Liver (tissue), 3 donors: Measurements from ENCODE around the gene OR51E2.

ENCODE experiments used
- ATF3 ChIP-seq: IDR thresholded peaks from 2 replicates; pipeline ENCODE4 v1.6.1; 2016; ENCODE audit warnings: antibody characterized with exemption
- CTCF ChIP-seq: fragments of 150-350 bp; IDR thresholded peaks from 2 replicates; pipeline ENCODE4 v1.5.1; 2017; ENCODE audit warnings: improper control_type of control experiment, low read depth, low read length; ENCODE audit not compliant: missing input control
- EGR1 ChIP-seq, 2 donors: IDR thresholded peaks; 2 replicates each; pipeline ENCODE4 v1.6.1; 2016 to 2018; ENCODE audit warnings: antibody characterized with exemption in 2 of 2, low read depth in 2 of 2
- FOXA1 ChIP-seq: IDR thresholded peaks from 2 replicates; pipeline ENCODE4 v1.6.1; 2016; ENCODE audit warnings: antibody characterized with exemption
- GABPA ChIP-seq, 2 donors: IDR thresholded peaks in 1 of 2; conservative IDR thresholded peaks in 1 of 2; 2 replicates each; pipeline ENCODE4 v1.6.1; 2016; ENCODE audit warnings: antibody characterized with exemption in 2 of 2, mild to moderate bottlenecking in 1 of 2, moderate library complexity in 1 of 2
- JUND ChIP-seq, 2 donors: IDR thresholded peaks; 2 replicates each; pipeline ENCODE4 v1.6.1; 2016; ENCODE audit warnings: antibody characterized with exemption in 2 of 2
- MAX ChIP-seq: IDR thresholded peaks from 2 replicates; pipeline ENCODE4 v1.6.1; 2016; ENCODE audit warnings: antibody characterized with exemption
- RAD21 ChIP-seq, 2 donors: IDR thresholded peaks; 2 replicates each; pipeline ENCODE4 v1.6.1; 2016; ENCODE audit warnings: antibody characterized with exemption in 2 of 2, mild to moderate bottlenecking in 2 of 2
- RXRA ChIP-seq, 2 donors: IDR thresholded peaks; 2 replicates each; pipeline ENCODE4 v1.6.1; 2017 to 2018; ENCODE audit warnings: antibody characterized with exemption in 2 of 2, mild to moderate bottlenecking in 1 of 2
- SP1 ChIP-seq: IDR thresholded peaks from 2 replicates; pipeline ENCODE4 v1.6.1; 2018; ENCODE audit warnings: antibody characterized with exemption, mild to moderate bottlenecking
- TAF1 ChIP-seq: conservative IDR thresholded peaks from 2 replicates; pipeline ENCODE4 v1.6.1; 2016; ENCODE audit warnings: antibody characterized with exemption, mild to moderate bottlenecking
- YY1 ChIP-seq: IDR thresholded peaks from 2 replicates; pipeline ENCODE4 v1.6.1; 2016; ENCODE audit warnings: antibody characterized with exemption, mild to moderate bottlenecking
- ZBTB33 ChIP-seq: IDR thresholded peaks from 2 replicates; pipeline ENCODE4 v1.6.1; 2016; ENCODE audit warnings: antibody characterized with exemption
- TF ChIP-seq, protein P1 (sequence below): IDR thresholded peaks from 2 replicates; pipeline ENCODE4 v1.6.1; 2016; ENCODE audit warnings: antibody characterized with exemption, mild to moderate bottlenecking
- donor health status: healthy.
- donor health status: healthy.

DNA sequence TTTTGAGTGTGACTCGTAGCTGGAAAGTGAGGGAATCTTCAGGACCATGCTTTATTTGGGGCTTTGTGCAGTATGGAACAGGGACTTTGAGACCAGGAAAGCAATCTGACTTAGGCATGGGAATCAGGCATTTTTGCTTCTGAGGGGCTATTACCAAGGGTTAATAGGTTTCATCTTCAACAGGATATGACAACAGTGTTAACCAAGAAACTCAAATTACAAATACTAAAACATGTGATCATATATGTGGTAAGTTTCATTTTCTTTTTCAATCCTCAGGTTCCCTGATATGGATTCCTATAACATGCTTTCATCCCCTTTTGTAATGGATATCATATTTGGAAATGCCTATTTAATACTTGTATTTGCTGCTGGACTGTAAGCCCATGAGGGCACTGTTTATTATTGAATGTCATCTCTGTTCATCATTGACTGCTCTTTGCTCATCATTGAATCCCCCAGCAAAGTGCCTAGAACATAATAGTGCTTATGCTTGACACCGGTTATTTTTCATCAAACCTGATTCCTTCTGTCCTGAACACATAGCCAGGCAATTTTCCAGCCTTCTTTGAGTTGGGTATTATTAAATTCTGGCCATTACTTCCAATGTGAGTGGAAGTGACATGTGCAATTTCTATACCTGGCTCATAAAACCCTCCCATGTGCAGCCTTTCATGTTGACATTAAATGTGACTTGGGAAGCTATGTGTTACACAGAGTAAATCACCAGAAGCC is 42.9 kb downstream of the OR51E2 start:
- no peak for TF ChIP-seq CTCF
- TF ChIP-seq ZBTB33 = no peak
- TF ChIP-seq ATF3 = no peak
- TF ChIP-seq SP1 = no peak
- no peak for TF ChIP-seq RXRA (IDR thresholded peaks at IDR 0.05)
- no peak for TF ChIP-seq YY1
- TF ChIP-seq RAD21 (IDR thresholded peaks at IDR 0.05) = no peak
- TF ChIP-seq GABPA (IDR thresholded peaks at IDR 0.05 in 1 of 2, conservative IDR thresholded peaks at IDR 0.05 in 1 of 2) = no peak
- TF ChIP-seq MAX = no peak
- TF ChIP-seq JUND (IDR thresholded peaks at IDR 0.05) = no peak
- TF ChIP-seq, protein P1, sequence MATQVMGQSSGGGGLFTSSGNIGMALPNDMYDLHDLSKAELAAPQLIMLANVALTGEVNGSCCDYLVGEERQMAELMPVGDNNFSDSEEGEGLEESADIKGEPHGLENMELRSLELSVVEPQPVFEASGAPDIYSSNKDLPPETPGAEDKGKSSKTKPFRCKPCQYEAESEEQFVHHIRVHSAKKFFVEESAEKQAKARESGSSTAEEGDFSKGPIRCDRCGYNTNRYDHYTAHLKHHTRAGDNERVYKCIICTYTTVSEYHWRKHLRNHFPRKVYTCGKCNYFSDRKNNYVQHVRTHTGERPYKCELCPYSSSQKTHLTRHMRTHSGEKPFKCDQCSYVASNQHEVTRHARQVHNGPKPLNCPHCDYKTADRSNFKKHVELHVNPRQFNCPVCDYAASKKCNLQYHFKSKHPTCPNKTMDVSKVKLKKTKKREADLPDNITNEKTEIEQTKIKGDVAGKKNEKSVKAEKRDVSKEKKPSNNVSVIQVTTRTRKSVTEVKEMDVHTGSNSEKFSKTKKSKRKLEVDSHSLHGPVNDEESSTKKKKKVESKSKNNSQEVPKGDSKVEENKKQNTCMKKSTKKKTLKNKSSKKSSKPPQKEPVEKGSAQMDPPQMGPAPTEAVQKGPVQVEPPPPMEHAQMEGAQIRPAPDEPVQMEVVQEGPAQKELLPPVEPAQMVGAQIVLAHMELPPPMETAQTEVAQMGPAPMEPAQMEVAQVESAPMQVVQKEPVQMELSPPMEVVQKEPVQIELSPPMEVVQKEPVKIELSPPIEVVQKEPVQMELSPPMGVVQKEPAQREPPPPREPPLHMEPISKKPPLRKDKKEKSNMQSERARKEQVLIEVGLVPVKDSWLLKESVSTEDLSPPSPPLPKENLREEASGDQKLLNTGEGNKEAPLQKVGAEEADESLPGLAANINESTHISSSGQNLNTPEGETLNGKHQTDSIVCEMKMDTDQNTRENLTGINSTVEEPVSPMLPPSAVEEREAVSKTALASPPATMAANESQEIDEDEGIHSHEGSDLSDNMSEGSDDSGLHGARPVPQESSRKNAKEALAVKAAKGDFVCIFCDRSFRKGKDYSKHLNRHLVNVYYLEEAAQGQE = no peak
- no peak for TF ChIP-seq EGR1 (IDR thresholded peaks at IDR 0.05; ENCODE audit: low read depth in 2 of 2)
- TF ChIP-seq TAF1 = no peak
- TF ChIP-seq FOXA1 = no peak
